Ishikawa (cell line): Measurements from ENCODE around the gene MYL5.

Experiments used
- CEBPB ChIP-seq: IDR thresholded peaks from 2 replicates; pipeline ENCODE4 v1.6.1; 2012
- CREB1 ChIP-seq: IDR thresholded peaks from 2 replicates; pipeline ENCODE4 v1.6.1; 2012; ENCODE audit warnings: low read depth
- EGR1 ChIP-seq: IDR thresholded peaks from 2 replicates; pipeline ENCODE4 v1.6.1; 2012
- EP300 ChIP-seq: IDR thresholded peaks from 2 replicates; pipeline ENCODE4 v1.6.1; 2012; ENCODE audit warnings: borderline replicate concordance
- FOXM1 ChIP-seq: IDR thresholded peaks from 2 replicates; pipeline ENCODE4 v1.6.1; 2012; ENCODE audit warnings: low read depth, borderline replicate concordance
- MAX ChIP-seq: IDR thresholded peaks from 2 replicates; pipeline ENCODE4 v1.6.1; 2012
- NFIC ChIP-seq: IDR thresholded peaks from 2 replicates; pipeline ENCODE4 v1.6.1; 2012
- RAD21 ChIP-seq: IDR thresholded peaks from 2 replicates; pipeline ENCODE4 v1.6.1; 2012; ENCODE audit warnings: low read depth
- REST ChIP-seq: IDR thresholded peaks from 2 replicates; pipeline ENCODE4 v1.6.1; 2012; ENCODE audit warnings: low read depth, mild to moderate bottlenecking
- TAF1 ChIP-seq: IDR thresholded peaks from 2 replicates; pipeline ENCODE4 v1.6.1; 2012; ENCODE audit warnings: low read depth, mild to moderate bottlenecking
- TCF12 ChIP-seq: IDR thresholded peaks from 2 replicates; pipeline ENCODE4 v1.6.1; 2012; ENCODE audit warnings: low read depth
- TEAD4 ChIP-seq: IDR thresholded peaks from 2 replicates; pipeline ENCODE4 v1.6.1; 2012
- USF1 ChIP-seq: IDR thresholded peaks from 2 replicates; pipeline ENCODE4 v1.6.1; 2012
- YY1 ChIP-seq: IDR thresholded peaks from 2 replicates; pipeline ENCODE4 v1.6.1; 2012; ENCODE audit warnings: low read depth
- ZBTB7A ChIP-seq: IDR thresholded peaks from 2 replicates; pipeline ENCODE4 v1.6.1; 2012; ENCODE audit warnings: low read depth

Gene MYL5

DNA sequence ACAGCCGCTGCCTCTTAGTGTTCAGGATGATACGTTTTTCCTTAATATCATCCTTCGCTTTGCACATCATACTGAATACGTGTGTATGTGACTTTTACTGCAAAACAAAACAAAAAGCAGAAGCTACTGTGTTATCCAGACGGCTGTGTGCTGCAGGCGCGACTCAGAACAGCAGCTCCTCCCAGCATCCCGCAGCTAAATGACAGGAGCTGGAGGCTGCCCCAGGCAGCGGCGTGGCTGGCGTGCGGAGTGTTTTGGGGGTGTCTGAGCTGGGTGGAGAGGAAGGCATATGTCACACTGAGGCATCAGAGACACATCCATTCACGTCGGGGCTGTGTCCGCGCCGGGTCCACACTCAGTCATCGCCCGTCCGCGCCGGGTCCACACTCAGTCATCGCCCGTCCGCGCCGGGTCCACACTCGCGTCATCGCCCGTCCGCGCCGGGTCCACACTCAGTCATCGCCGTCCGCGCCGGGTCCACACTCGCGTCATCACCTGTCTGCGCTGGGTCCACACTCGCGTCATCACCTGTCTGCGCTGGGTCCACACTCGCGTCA lies 47.9 kb downstream of the MYL5 start:
- TF ChIP-seq ZBTB7A (no peak), CREB1 (no peak), NFIC (no peak), TEAD4 (no peak), YY1 (no peak), EGR1 (no peak), RAD21 (no peak), TAF1 (no peak), EP300 (no peak), CEBPB (no peak), TCF12 (no peak), MAX (no peak), USF1 (no peak), REST (no peak), FOXM1 (no peak)

DNA sequence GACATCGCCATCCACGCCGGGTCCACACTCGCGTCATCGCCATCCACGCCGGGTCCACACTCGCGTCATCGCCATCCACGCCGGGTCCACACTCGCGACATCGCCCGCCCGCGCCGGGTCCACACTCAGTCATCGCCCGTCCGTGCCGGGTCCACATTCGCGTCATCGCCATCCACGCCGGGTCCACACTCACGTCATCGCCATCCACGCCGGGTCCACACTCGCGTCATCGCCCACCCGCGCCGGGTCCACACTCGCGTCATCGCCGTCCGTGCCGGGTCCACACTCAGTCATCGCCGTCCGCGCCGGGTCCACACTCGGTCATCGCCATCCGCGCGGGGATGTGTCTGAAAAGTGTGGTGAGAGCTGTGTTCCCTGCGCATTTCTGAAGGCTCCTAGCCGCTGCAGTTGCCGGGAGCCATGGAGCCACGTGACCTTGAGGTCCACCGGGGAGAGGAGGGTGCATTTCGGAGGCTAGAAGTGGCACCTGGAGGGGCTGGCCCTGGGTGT lies 48.6 kb downstream of the MYL5 start:
- no peak for TF ChIP-seq USF1
- TF ChIP-seq REST: no peak
- TF ChIP-seq TEAD4: no peak
- TF ChIP-seq EGR1: no peak
- TF ChIP-seq EP300: no peak
- TF ChIP-seq MAX: no peak
- TF ChIP-seq TCF12: no peak
- no peak for TF ChIP-seq CEBPB
- TF ChIP-seq CREB1: no peak
- no peak for TF ChIP-seq RAD21
- no peak for TF ChIP-seq ZBTB7A
- no peak for TF ChIP-seq TAF1
- no peak for TF ChIP-seq YY1
- no peak for TF ChIP-seq FOXM1
- no peak for TF ChIP-seq NFIC

DNA sequence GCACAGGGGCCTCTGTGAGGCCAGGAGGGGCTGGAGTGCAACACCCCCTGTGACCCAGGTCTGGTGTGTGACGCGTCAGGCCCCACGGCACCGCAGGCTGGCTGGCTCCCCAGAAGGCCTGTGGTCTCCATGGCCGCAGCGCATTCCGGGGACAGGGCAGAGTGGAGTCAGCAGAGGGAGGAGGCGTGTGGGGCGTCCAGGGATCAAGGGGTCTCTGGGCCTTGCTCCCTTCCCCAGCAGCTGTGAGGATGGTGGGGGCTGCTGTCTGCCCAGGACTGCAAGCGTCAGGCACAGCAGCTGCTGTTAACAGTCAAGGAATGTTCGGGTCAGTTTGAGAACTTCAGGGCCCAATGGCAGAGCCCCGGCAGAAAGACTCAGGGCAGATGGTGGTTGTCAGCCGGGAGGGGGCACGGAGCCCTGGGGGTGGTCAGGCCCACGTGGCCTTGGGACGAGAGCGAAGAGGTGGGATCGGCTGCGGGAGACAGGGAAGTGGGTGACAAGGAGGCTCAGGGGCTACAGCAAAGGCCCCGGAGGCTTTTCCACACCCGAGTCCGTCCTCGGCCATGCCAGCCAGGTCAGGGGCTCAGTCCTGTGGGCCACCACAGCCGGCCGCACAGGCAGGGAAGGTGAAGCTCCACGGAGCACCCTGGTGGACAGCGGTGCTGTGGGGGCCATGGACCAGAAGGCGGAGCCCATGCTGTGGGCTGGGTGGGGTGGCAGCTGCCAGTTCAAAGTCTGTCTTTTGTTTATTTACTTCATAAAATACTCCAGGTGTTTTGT lies 49.6 kb downstream of the MYL5 start:
- no peak for TF ChIP-seq REST
- no peak for TF ChIP-seq EP300
- TF ChIP-seq USF1: no peak
- no peak for TF ChIP-seq TEAD4
- TF ChIP-seq EGR1: no peak
